Endothelial cell of umbilical vein (primary cell): ENCODE data around the gene MACROD2. TPM values are rescaled to one million over a fixed set of nuclear protein-coding genes. Genes with fewer than 3 reads are reported as not detected.

Experiments
- BruUV-seq: library from RNA; stranded (reverse); fragments of 400-500 nt; replicated peaks from 2 replicates; lab custom pipeline; 2021; lab: Mats Ljungman, UMichigan
- CTCF ChIA-PET: fragments of 300-600, 350-600 bp; sonication (Branson Sonifier 250); formaldehyde crosslinking; loops from one replicate; lab custom pipeline; 2021; ENCODE audit warnings: antibody characterized with exemption, inconsistent platforms; lab: Charles Lee
- POLR2A ChIA-PET: fragments of 300-600, 350-600 bp; sonication (Branson Sonifier 250); formaldehyde crosslinking; loops from one replicate; lab custom pipeline; 2021; ENCODE audit warnings: antibody characterized with exemption, inconsistent platforms; lab: Charles Lee
- DNase-seq: peaks from one replicate; pipeline ENCODE4 v3.0.0-alpha.2; 2011; ENCODE audit warnings: low read depth, low spot score
- FAIRE-seq: peaks from 2 replicates; lab custom pipeline; 2011; peaks lifted over from hg19 to GRCh38; lab: Jason Lieb, UNC
- H2AFZ ChIP-seq: 2 replicates; pipeline ENCODE4 v1.6.0; 2012; ENCODE audit warnings: low read depth, low read length, control low read depth, inconsistent platforms
- H3K27ac ChIP-seq: 2 replicates; pipeline ENCODE4 v1.5.1; 2011; ENCODE audit warnings: low read depth, mild to moderate bottlenecking, control low read depth, low read length, moderate library complexity; ENCODE audit not compliant: insufficient read depth
- H3K27me3 ChIP-seq, 2 experiments: 2 replicates each; pipeline versions ENCODE4 v1.6.0 to v1.6.1; 2011; ENCODE audit warnings: low read length in 2 of 2, mixed read lengths in 1 of 2; ENCODE audit not compliant: control insufficient read depth in 2 of 2, insufficient read depth in 2 of 2
- H3K36me3 ChIP-seq, 2 experiments: 2 replicates in 1 of 2; 3 replicates in 1 of 2; pipeline ENCODE4 v1.5.1; 2011; ENCODE audit warnings: low read length in 2 of 2, mild to moderate bottlenecking in 1 of 2, moderate library complexity in 1 of 2; ENCODE audit not compliant: control insufficient read depth in 2 of 2, insufficient read depth in 2 of 2; ENCODE audit errors: extremely low read depth in 1 of 2
- H3K4me1 ChIP-seq: 3 replicates; pipeline ENCODE4 v1.5.1; 2011; ENCODE audit warnings: mild to moderate bottlenecking, low read length; ENCODE audit not compliant: control insufficient read depth, insufficient read depth; ENCODE audit errors: extremely low read depth
- H3K4me2 ChIP-seq: 2 replicates; pipeline ENCODE4 v1.6.1; 2011; ENCODE audit warnings: low read length, control low read depth, mixed read lengths; ENCODE audit not compliant: insufficient read depth
- H3K4me3 ChIP-seq, 3 experiments: fragments of 200-600 bp in 1 of 3; sonication (generic), shearing (Covaris generic) in 1 of 3; replicated peaks in 1 of 3; 2 replicates each; pipeline ENCODE4 v1.5.1; 2011 to 2016; ENCODE audit warnings: control low read depth in 3 of 3, low read length in 3 of 3, mild to moderate bottlenecking in 2 of 3, inconsistent platforms in 1 of 3, low read depth in 1 of 3, moderate library complexity in 1 of 3; ENCODE audit not compliant: insufficient read depth in 1 of 3
- H3K79me2 ChIP-seq: 2 replicates; pipeline ENCODE4 v1.6.0; 2012; ENCODE audit warnings: low read length, inconsistent platforms; ENCODE audit not compliant: control insufficient read depth, insufficient read depth
- H3K9ac ChIP-seq: replicated peaks from 2 replicates; pipeline ENCODE3; 2011; ENCODE audit warnings: low read length, control low read depth; ENCODE audit not compliant: insufficient read depth; ENCODE audit errors: extremely low read depth
- H3K9me1 ChIP-seq: replicated peaks from 3 replicates; pipeline ENCODE4 v1.6.0; 2011; ENCODE audit warnings: mild to moderate bottlenecking, low read length; ENCODE audit not compliant: control insufficient read depth, insufficient read depth; ENCODE audit errors: extremely low read depth
- H3K9me3 ChIP-seq: replicated peaks from 2 replicates; pipeline ENCODE4 v1.5.1; 2012; ENCODE audit warnings: low read length, inconsistent platforms; ENCODE audit not compliant: control insufficient read depth, insufficient read depth
- H4K20me1 ChIP-seq: replicated peaks from 2 replicates; pipeline ENCODE3; 2011; ENCODE audit warnings: mild to moderate bottlenecking, low read length; ENCODE audit not compliant: control insufficient read depth, insufficient read depth; ENCODE audit errors: extremely low read depth
- EZH2 ChIP-seq: IDR thresholded peaks from 2 replicates; pipeline ENCODE4 v1.6.1; 2012; ENCODE audit warnings: borderline replicate concordance, low read depth, mild to moderate bottlenecking, moderate library complexity, low read length, inconsistent platforms; ENCODE audit not compliant: severe bottlenecking
- FOS ChIP-seq: IDR thresholded peaks from 2 replicates; pipeline ENCODE4 v1.6.1; 2011; ENCODE audit warnings: mild to moderate bottlenecking, low read length, moderate library complexity, borderline replicate concordance; ENCODE audit not compliant: insufficient read depth
- GATA2 ChIP-seq: IDR thresholded peaks from 2 replicates; pipeline ENCODE4 v1.7.0; 2011; ENCODE audit warnings: low read depth, mild to moderate bottlenecking, moderate library complexity, mixed read lengths, low read length; ENCODE audit not compliant: insufficient read length, insufficient read depth
- JUN ChIP-seq: IDR thresholded peaks from 2 replicates; pipeline ENCODE4 v1.6.1; 2011; ENCODE audit warnings: borderline replicate concordance, low read depth; ENCODE audit not compliant: insufficient read length, insufficient read depth
- MYC ChIP-seq: IDR thresholded peaks from one replicate; pipeline ENCODE4 v1.6.1; 2011; ENCODE audit warnings: mild to moderate bottlenecking, low read depth, low read length
- POLR2A ChIP-seq: IDR thresholded peaks from 2 replicates; pipeline ENCODE4 v1.6.1; 2012; ENCODE audit warnings: low read depth, mild to moderate bottlenecking, control low read depth, low read length
- POLR2AphosphoS5 ChIP-seq: IDR thresholded peaks from 2 replicates; pipeline ENCODE4 v1.6.1; 2012; ENCODE audit warnings: low read depth, mild to moderate bottlenecking, control low read depth, low read length, moderate library complexity; ENCODE audit not compliant: insufficient read depth
- dilution Hi-C: fragments of 300-500 bp; cut with MboI; formaldehyde crosslinking; loops from one replicate; pipeline ENCODE4 v1.15.0; 2019; ENCODE audit warnings: low sequenced_read_pairs; ENCODE audit not compliant: extremely low pct_ligation_motif_present
- intact Hi-C: fragments of 100-400 bp; cut with micrococcal nuclease; formaldehyde crosslinking; loops from one replicate; pipeline ENCODE4 v1.10.0; 2022
- polyA plus RNA-seq, 4 experiments: library from polyadenylated mRNA; depleted of rRNA in 3 of 4; stranded (reverse) in 3 of 4; unstranded in 1 of 4; fragments of >200 nt; gene quantifications; 2 replicates each; pipeline versions ENCODE4 v1.2.1 to v1.2.3, GENCODE V29; 2011 to 2012; ENCODE audit warnings: missing spikeins in 1 of 4
- total RNA-seq: library from RNA; stranded (reverse); gene quantifications from 2 replicates; pipeline ENCODE4 v1.2.3, GENCODE V29; 2021
- TF ChIP-seq, protein P1 (sequence below), 2 donors: IDR thresholded peaks; 1 replicate in 1 of 2; 2 replicates in 1 of 2; pipeline ENCODE4 v1.5.1; 2011; ENCODE audit warnings: low read length in 2 of 2, mild to moderate bottlenecking in 2 of 2, moderate library complexity in 2 of 2, control low read depth in 1 of 2, inconsistent platforms in 1 of 2, low read depth in 1 of 2; ENCODE audit not compliant: insufficient read depth in 1 of 2; ENCODE audit errors: extremely low read depth in 1 of 2
- TF ChIP-seq, protein P2 (sequence below): IDR thresholded peaks from 2 replicates; pipeline ENCODE4 v1.6.1; 2011; ENCODE audit not compliant: insufficient read depth, insufficient read length

Gene MACROD2
- total and polyA plus RNA-seq, 2 donors (not counting 3 experiments of a cell fraction or from before 2014, with no cell fraction given): 0.11 to 0.73 TPM

DNA sequence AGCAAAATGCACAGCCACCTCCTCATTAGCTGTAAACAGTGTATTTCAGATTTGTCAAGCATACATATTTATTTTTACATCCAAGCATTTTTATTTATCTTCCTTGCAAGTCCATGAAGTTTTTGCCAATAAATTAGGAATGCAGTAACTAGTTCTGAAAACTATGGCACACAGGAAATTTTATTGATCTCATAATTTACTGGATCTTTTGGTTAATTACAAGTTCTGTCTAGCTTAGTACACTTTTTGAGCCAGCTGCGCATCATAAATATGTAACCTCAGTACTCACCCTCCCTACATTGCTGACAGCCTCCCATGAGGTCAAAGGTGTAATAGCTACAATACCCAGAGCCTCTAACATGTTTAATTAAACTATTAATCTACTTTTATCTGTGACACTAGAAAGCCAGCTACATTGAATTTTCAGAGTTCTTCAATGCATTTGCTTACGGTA lies 1679.8 kb downstream of the MACROD2 start:
- Histone ChIP-seq H3K27me3 (no peaks in the 10 kb centered on the region), H3K79me2 (no peaks in the 10 kb centered on the region), H2AFZ (no peak overlapping the region), H3K36me3 (no peaks in the 10 kb centered on the region), H3K9me3 (no peaks in the 10 kb centered on the region), H4K20me1 (no peaks in the 10 kb centered on the region), H3K27ac (no peak overlapping the region), H3K9me1 (no peaks in the 10 kb centered on the region), H3K9ac (no peak overlapping the region), H3K4me2 (no peak overlapping the region), H3K4me1 (peaks cover 13% of the 10 kb centered on the region), H3K4me3 (no peak overlapping the region)
- FAIRE-seq (no peak), DNase-seq (no peak)
- dilution Hi-C loops (no loop called here), intact Hi-C loops (no loop called here)
- CTCF ChIA-PET: interaction anchor here (1.7 to 2.4 kb wide), 2 partner anchors 21 to 1338 kb away, joined by 3 to 15 read pairs; partner anchors contain the start of gene FLRT3
- BruUV-seq: no TSS peak
- TF ChIP-seq POLR2A (no peak), MYC (no peak), EZH2 (no peak), GATA2 (no peak), FOS (no peak), POLR2AphosphoS5 (no peak), JUN (no peak)
- TF ChIP-seq, protein P1, sequence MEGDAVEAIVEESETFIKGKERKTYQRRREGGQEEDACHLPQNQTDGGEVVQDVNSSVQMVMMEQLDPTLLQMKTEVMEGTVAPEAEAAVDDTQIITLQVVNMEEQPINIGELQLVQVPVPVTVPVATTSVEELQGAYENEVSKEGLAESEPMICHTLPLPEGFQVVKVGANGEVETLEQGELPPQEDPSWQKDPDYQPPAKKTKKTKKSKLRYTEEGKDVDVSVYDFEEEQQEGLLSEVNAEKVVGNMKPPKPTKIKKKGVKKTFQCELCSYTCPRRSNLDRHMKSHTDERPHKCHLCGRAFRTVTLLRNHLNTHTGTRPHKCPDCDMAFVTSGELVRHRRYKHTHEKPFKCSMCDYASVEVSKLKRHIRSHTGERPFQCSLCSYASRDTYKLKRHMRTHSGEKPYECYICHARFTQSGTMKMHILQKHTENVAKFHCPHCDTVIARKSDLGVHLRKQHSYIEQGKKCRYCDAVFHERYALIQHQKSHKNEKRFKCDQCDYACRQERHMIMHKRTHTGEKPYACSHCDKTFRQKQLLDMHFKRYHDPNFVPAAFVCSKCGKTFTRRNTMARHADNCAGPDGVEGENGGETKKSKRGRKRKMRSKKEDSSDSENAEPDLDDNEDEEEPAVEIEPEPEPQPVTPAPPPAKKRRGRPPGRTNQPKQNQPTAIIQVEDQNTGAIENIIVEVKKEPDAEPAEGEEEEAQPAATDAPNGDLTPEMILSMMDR (IDR thresholded peaks at IDR 0.05; ENCODE audit: extremely low read depth in 1 of 2, insufficient read depth in 1 of 2, low read depth in 1 of 2, low read length in 2 of 2): no peak
- TF ChIP-seq, protein P2, sequence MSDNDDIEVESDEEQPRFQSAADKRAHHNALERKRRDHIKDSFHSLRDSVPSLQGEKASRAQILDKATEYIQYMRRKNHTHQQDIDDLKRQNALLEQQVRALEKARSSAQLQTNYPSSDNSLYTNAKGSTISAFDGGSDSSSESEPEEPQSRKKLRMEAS: no peak
- POLR2A ChIA-PET: no interaction called here
